GM12878 (cell line): ENCODE data around the gene HEATR9. TPM values are rescaled to one million over a fixed set of nuclear protein-coding genes. Genes with fewer than 3 reads are reported as not detected.

Source experiments
- BCL11A ChIP-seq: IDR thresholded peaks from 2 replicates; pipeline ENCODE4 v1.6.1; 2011; ENCODE audit warnings: low read depth, low read length
- BCLAF1 ChIP-seq: fragments of 450-650 bp; IDR thresholded peaks from 2 replicates; pipeline ENCODE4 v1.6.1; 2017; ENCODE audit warnings: antibody characterized with exemption, mild to moderate bottlenecking, moderate library complexity
- CBX3 ChIP-seq: fragments of 200-600 bp; sonication (generic); IDR thresholded peaks from 2 replicates; pipeline ENCODE4 v1.6.1; 2016; ENCODE audit warnings: low read depth, borderline replicate concordance
- ELK1 ChIP-seq: IDR thresholded peaks from 2 replicates; pipeline ENCODE4 v1.6.1; 2012; ENCODE audit warnings: low read depth, low read length, improper control_type of control experiment
- FOXM1 ChIP-seq: IDR thresholded peaks from 2 replicates; pipeline ENCODE4 v1.6.1; 2012; ENCODE audit warnings: low read depth, mild to moderate bottlenecking, inconsistent platforms, low read length, moderate library complexity
- HDGF ChIP-seq: fragments of 450-650 bp; IDR thresholded peaks from 2 replicates; pipeline ENCODE4 v1.6.1; 2016; ENCODE audit warnings: antibody characterized with exemption
- IKZF2 ChIP-seq, 2 experiments: fragments of 450-650 bp; IDR thresholded peaks; 2 replicates each; pipeline ENCODE4 v1.6.1; 2017; ENCODE audit warnings: mild to moderate bottlenecking in 2 of 2, moderate library complexity in 2 of 2
- JUND ChIP-seq: IDR thresholded peaks from 2 replicates; pipeline ENCODE4 v1.6.1; 2012; ENCODE audit warnings: low read depth, mild to moderate bottlenecking, low read length, improper control_type of control experiment, moderate library complexity
- NFIC ChIP-seq: IDR thresholded peaks from 2 replicates; pipeline ENCODE4 v1.6.1; 2012; ENCODE audit warnings: low read depth, mild to moderate bottlenecking, inconsistent platforms, low read length, moderate library complexity
- PAX5 ChIP-seq: IDR thresholded peaks from 2 replicates; pipeline ENCODE4 v1.6.1; 2011; ENCODE audit warnings: low read depth, low read length, borderline replicate concordance
- POLR2A ChIP-seq: IDR thresholded peaks from 2 replicates; pipeline ENCODE4 v1.6.1; 2011; ENCODE audit warnings: low read depth, mild to moderate bottlenecking, low read length
- POLR2AphosphoS5 ChIP-seq: IDR thresholded peaks from 2 replicates; pipeline ENCODE4 v1.6.1; 2011; ENCODE audit warnings: mild to moderate bottlenecking, low read length, inconsistent platforms
- RBBP5 ChIP-seq: fragments of 200-600 bp; sonication (generic); conservative IDR thresholded peaks from 2 replicates; pipeline ENCODE4 v1.6.1; 2016
- RELB ChIP-seq: fragments of 450-650 bp; IDR thresholded peaks from 2 replicates; pipeline ENCODE4 v1.6.1; 2017; ENCODE audit warnings: low read depth, mild to moderate bottlenecking, moderate library complexity
- SMC3 ChIP-seq: IDR thresholded peaks from 2 replicates; pipeline ENCODE4 v1.6.1; 2011; ENCODE audit warnings: low read length, improper control_type of control experiment, borderline replicate concordance
- SPI1 ChIP-seq: IDR thresholded peaks from 2 replicates; pipeline ENCODE4 v1.6.1; 2011; ENCODE audit warnings: low read depth, mild to moderate bottlenecking, low read length, moderate library complexity, borderline replicate concordance; ENCODE audit not compliant: insufficient read depth
- SREBF2 ChIP-seq: IDR thresholded peaks from 2 replicates; pipeline ENCODE4 v1.6.1; 2012; ENCODE audit warnings: mild to moderate bottlenecking, low read length
- polyA plus RNA-seq, 11 experiments: library from polyadenylated mRNA; depleted of rRNA in 4 of 11; unstranded in 6 of 11; stranded (reverse) in 5 of 11; fragments of >200 nt; fragmentation: Nextera tagmentation in 4 of 11; fragmentation: Illumina TruSeq in 1 of 11; extraction: Ambion mirVana in 4 of 11; extraction: Trizol in 1 of 11; gene quantifications; 1 replicate in 1 of 11; 2 replicates in 10 of 11; pipeline versions ENCODE4 v1.2.1 to v1.2.3, GENCODE V29; 2011 to 2016; ENCODE audit warnings: inconsistent platforms in 2 of 11, missing spikeins in 2 of 11, low read depth in 1 of 11
- total RNA-seq, 4 experiments: library from RNA; depleted of rRNA in 3 of 4; stranded (reverse); fragments of >200 nt in 3 of 4; fragmentation: Illumina TruSeq in 1 of 4; extraction: Trizol in 1 of 4; gene quantifications; 2 replicates each; pipeline versions ENCODE4 v1.2.1 to v1.2.3, GENCODE V29; 2013 to 2021
- TF ChIP-seq, protein P1 (sequence below): fragments of 450-650 bp; conservative IDR thresholded peaks from 2 replicates; pipeline ENCODE4 v1.6.1; 2017; ENCODE audit warnings: mild to moderate bottlenecking, moderate library complexity

Gene HEATR9
- total and polyA plus RNA-seq, 10 of the 15 experiments (the other 5 are each of a cell fraction or from before 2014, with no cell fraction given): 0.04 to 0.43 (median 0.13) TPM; not detected in 2

GRCh38 chr17:35890774-35891155, 22.1 kb upstream of the HEATR9 start (continued):
- TF ChIP-seq IKZF2 (IDR thresholded peaks at IDR 0.05): peak; percentile 81 to 95; a peak in 3 of 4 replicates
- no peak for TF ChIP-seq CBX3
- no peak for TF ChIP-seq POLR2AphosphoS5
- TF ChIP-seq PAX5: peak; percentile 46; the same call in 1 of the 2 replicates
- TF ChIP-seq SMC3: no peak
- TF ChIP-seq BCLAF1: no peak
- TF ChIP-seq BCL11A: peak; percentile 51; the same call in 1 of the 2 replicates
- no peak for TF ChIP-seq RBBP5
- no peak for TF ChIP-seq POLR2A
- no peak for TF ChIP-seq SPI1
- TF ChIP-seq NFIC: no peak
- TF ChIP-seq, protein P1, sequence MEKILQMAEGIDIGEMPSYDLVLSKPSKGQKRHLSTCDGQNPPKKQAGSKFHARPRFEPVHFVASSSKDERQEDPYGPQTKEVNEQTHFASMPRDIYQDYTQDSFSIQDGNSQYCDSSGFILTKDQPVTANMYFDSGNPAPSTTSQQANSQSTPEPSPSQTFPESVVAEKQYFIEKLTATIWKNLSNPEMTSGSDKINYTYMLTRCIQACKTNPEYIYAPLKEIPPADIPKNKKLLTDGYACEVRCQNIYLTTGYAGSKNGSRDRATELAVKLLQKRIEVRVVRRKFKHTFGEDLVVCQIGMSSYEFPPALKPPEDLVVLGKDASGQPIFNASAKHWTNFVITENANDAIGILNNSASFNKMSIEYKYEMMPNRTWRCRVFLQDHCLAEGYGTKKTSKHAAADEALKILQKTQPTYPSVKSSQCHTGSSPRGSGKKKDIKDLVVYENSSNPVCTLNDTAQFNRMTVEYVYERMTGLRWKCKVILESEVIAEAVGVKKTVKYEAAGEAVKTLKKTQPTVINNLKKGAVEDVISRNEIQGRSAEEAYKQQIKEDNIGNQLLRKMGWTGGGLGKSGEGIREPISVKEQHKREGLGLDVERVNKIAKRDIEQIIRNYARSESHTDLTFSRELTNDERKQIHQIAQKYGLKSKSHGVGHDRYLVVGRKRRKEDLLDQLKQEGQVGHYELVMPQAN: no peak
- TF ChIP-seq SREBF2: no peak
- no peak for TF ChIP-seq JUND
- no peak for TF ChIP-seq ELK1
- TF ChIP-seq FOXM1: no peak
- peak; percentile 88 for TF ChIP-seq RELB
- TF ChIP-seq HDGF: peak; percentile 17; the same call in 1 of the 2 replicates
